Keratinocyte (primary cell): ENCODE data around the gene BNIP3.

Experiments
- CTCF ChIP-seq, 3 experiments: IDR thresholded peaks in 1 of 3; conservative IDR thresholded peaks in 1 of 3; optimal IDR thresholded peaks in 1 of 3; 2 replicates in 2 of 3; 3 replicates in 1 of 3; pipeline versions ENCODE3 to v1.5.1; 2011; ENCODE audit warnings: low read length in 3 of 3, mild to moderate bottlenecking in 3 of 3, moderate library complexity in 2 of 3, control low read depth in 1 of 3, inconsistent platforms in 1 of 3; ENCODE audit not compliant: insufficient read depth in 2 of 3; ENCODE audit errors: extremely low read depth in 1 of 3
- EZH2 ChIP-seq: IDR thresholded peaks from one replicate; pipeline ENCODE4 v1.6.1; 2012; ENCODE audit warnings: inconsistent platforms, mild to moderate bottlenecking, low read length, moderate library complexity

- no peak for TF ChIP-seq CTCF (optimal IDR thresholded peaks at IDR 0.05 in 1 of 3, IDR thresholded peaks at IDR 0.05 in 1 of 3, conservative IDR thresholded peaks at IDR 0.05 in 1 of 3; ENCODE audit: extremely low read depth in 1 of 3, insufficient read depth in 2 of 3, low read length in 3 of 3)
- no peak for TF ChIP-seq EZH2
These were observed 49.3 kb upstream of the BNIP3 start for GRCh38 chr10:132030898-132031463.
